Measurements from ENCODE around the gene CFAP97D2. TPM values are rescaled to one million over a fixed set of nuclear protein-coding genes. Genes with fewer than 3 reads are reported as not detected.

CFAP97D2 gene
- polyA plus RNA-seq, 1 donor: 0.06 TPM

GRCh38 chr13:114134111-114134943 is 44.7 kb upstream of the CFAP97D2 start:
- Histone ChIP-seq H3K9me3 (ENCODE audit: control insufficient read depth, low read depth, low read length) (peaks cover 7% of the 10 kb centered on the region), H3K36me3 (ENCODE audit: control insufficient read depth, insufficient read depth, low read length) (no peaks in the 10 kb centered on the region), H3K27ac (ENCODE audit: low read length) (no peak overlapping the region), H3K4me3 (ENCODE audit: low read length) (no peak overlapping the region), H3K27me3 (ENCODE audit: control insufficient read depth, insufficient read depth, low read length) (no peaks in the 10 kb centered on the region), H3K4me1 (ENCODE audit: control insufficient read depth, insufficient read depth, low read length) (peaks cover 24% of the 10 kb centered on the region)
- DNase-seq: no peak
- WGBS (ENCODE audit: insufficient coverage, low lambda C conversion rate): 80% methylated on average over 1 of the region's 21 CpGs

GRCh38 chr13:114134944-114135610 is 44.0 kb upstream of the CFAP97D2 start:
- peaks cover 17% of the 10 kb centered on the region for H3K4me1 ChIP-seq (ENCODE audit: control insufficient read depth, insufficient read depth, low read length)
- no peak overlapping the region for H3K27ac ChIP-seq (ENCODE audit: low read length)
- WGBS (ENCODE audit: insufficient coverage, low lambda C conversion rate): no CpG with 5 or more reads among the region's 12 CpGs
- no peak overlapping the region for H3K4me3 ChIP-seq (ENCODE audit: low read length)
- no peaks in the 10 kb centered on the region for H3K27me3 ChIP-seq (ENCODE audit: control insufficient read depth, insufficient read depth, low read length)
- H3K36me3 ChIP-seq (ENCODE audit: control insufficient read depth, insufficient read depth, low read length): no peaks in the 10 kb centered on the region
- peaks cover 7% of the 10 kb centered on the region for H3K9me3 ChIP-seq (ENCODE audit: control insufficient read depth, low read depth, low read length)
- no peak for DNase-seq

GRCh38 chr13:114135731-114136171 is 43.3 kb upstream of the CFAP97D2 start:
- no peaks in the 10 kb centered on the region for H3K27me3 ChIP-seq (ENCODE audit: control insufficient read depth, insufficient read depth, low read length)
- no peak for DNase-seq
- WGBS (ENCODE audit: insufficient coverage, low lambda C conversion rate): 93% methylated on average over 3 of the region's 15 CpGs
- H3K9me3 ChIP-seq (ENCODE audit: control insufficient read depth, low read depth, low read length): peaks cover 3% of the 10 kb centered on the region
- no peak overlapping the region for H3K4me3 ChIP-seq (ENCODE audit: low read length)
- H3K27ac ChIP-seq (ENCODE audit: low read length): no peak overlapping the region
- no peaks in the 10 kb centered on the region for H3K36me3 ChIP-seq (ENCODE audit: control insufficient read depth, insufficient read depth, low read length)
- H3K4me1 ChIP-seq (ENCODE audit: control insufficient read depth, insufficient read depth, low read length): peaks cover 10% of the 10 kb centered on the region

- WGBS (ENCODE audit: insufficient coverage, low lambda C conversion rate): 83% methylated on average over 1 of the region's 7 CpGs
- Histone ChIP-seq H3K27ac (ENCODE audit: low read length) (no peak overlapping the region), H3K9me3 (ENCODE audit: control insufficient read depth, low read depth, low read length) (peaks cover 2% of the 10 kb centered on the region), H3K36me3 (ENCODE audit: control insufficient read depth, insufficient read depth, low read length) (no peaks in the 10 kb centered on the region), H3K4me1 (ENCODE audit: control insufficient read depth, insufficient read depth, low read length) (peaks cover 2% of the 10 kb centered on the region), H3K4me3 (ENCODE audit: low read length) (no peak overlapping the region), H3K27me3 (ENCODE audit: control insufficient read depth, insufficient read depth, low read length) (no peaks in the 10 kb centered on the region)
- DNase-seq: no peak
These were observed 42.5 kb upstream of the CFAP97D2 start for GRCh38 chr13:114136576-114136975.

GRCh38 chr13:114140131-114140905 is 38.7 kb upstream of the CFAP97D2 start:
- no peak overlapping the region for H3K4me3 ChIP-seq (ENCODE audit: low read length)
- DNase-seq: no peak
- WGBS (ENCODE audit: insufficient coverage, low lambda C conversion rate): no CpG with 5 or more reads among the region's 25 CpGs
- no peak overlapping the region for H3K27ac ChIP-seq (ENCODE audit: low read length)
- no peaks in the 10 kb centered on the region for H3K36me3 ChIP-seq (ENCODE audit: control insufficient read depth, insufficient read depth, low read length)
- H3K27me3 ChIP-seq (ENCODE audit: control insufficient read depth, insufficient read depth, low read length): no peaks in the 10 kb centered on the region
- H3K9me3 ChIP-seq (ENCODE audit: control insufficient read depth, low read depth, low read length): no peaks in the 10 kb centered on the region
- no peaks in the 10 kb centered on the region for H3K4me1 ChIP-seq (ENCODE audit: control insufficient read depth, insufficient read depth, low read length)

GRCh38 chr13:114140906-114141250 is 38.2 kb upstream of the CFAP97D2 start:
- Histone ChIP-seq H3K27ac (ENCODE audit: low read length) (no peak overlapping the region), H3K4me3 (ENCODE audit: low read length) (no peak overlapping the region), H3K36me3 (ENCODE audit: control insufficient read depth, insufficient read depth, low read length) (no peaks in the 10 kb centered on the region), H3K9me3 (ENCODE audit: control insufficient read depth, low read depth, low read length) (no peaks in the 10 kb centered on the region), H3K4me1 (ENCODE audit: control insufficient read depth, insufficient read depth, low read length) (no peaks in the 10 kb centered on the region), H3K27me3 (ENCODE audit: control insufficient read depth, insufficient read depth, low read length) (no peaks in the 10 kb centered on the region)
- WGBS (ENCODE audit: insufficient coverage, low lambda C conversion rate): no CpG with 5 or more reads among the region's 10 CpGs
- no peak for DNase-seq

GRCh38 chr13:114141261-114141996 is 37.6 kb upstream of the CFAP97D2 start:
- H3K36me3 ChIP-seq (ENCODE audit: control insufficient read depth, insufficient read depth, low read length): no peaks in the 10 kb centered on the region
- H3K27me3 ChIP-seq (ENCODE audit: control insufficient read depth, insufficient read depth, low read length): no peaks in the 10 kb centered on the region
- H3K9me3 ChIP-seq (ENCODE audit: control insufficient read depth, low read depth, low read length): no peaks in the 10 kb centered on the region
- 100% methylated on average over 2 of the region's 15 CpGs for WGBS (ENCODE audit: insufficient coverage, low lambda C conversion rate)
- DNase-seq: no peak
- no peak overlapping the region for H3K27ac ChIP-seq (ENCODE audit: low read length)
- no peak overlapping the region for H3K4me3 ChIP-seq (ENCODE audit: low read length)
- H3K4me1 ChIP-seq (ENCODE audit: control insufficient read depth, insufficient read depth, low read length): no peaks in the 10 kb centered on the region

GRCh38 chr13:114142137-114142550 is 36.9 kb upstream of the CFAP97D2 start:
- Histone ChIP-seq H3K27ac (ENCODE audit: low read length) (no peak overlapping the region), H3K4me1 (ENCODE audit: control insufficient read depth, insufficient read depth, low read length) (no peaks in the 10 kb centered on the region), H3K9me3 (ENCODE audit: control insufficient read depth, low read depth, low read length) (no peaks in the 10 kb centered on the region), H3K27me3 (ENCODE audit: control insufficient read depth, insufficient read depth, low read length) (no peaks in the 10 kb centered on the region), H3K4me3 (ENCODE audit: low read length) (no peak overlapping the region), H3K36me3 (ENCODE audit: control insufficient read depth, insufficient read depth, low read length) (no peaks in the 10 kb centered on the region)
- WGBS (ENCODE audit: insufficient coverage, low lambda C conversion rate): no CpG with 5 or more reads among the region's 6 CpGs
- no peak for DNase-seq

GRCh38 chr13:114142640-114143490 is 36.2 kb upstream of the CFAP97D2 start:
- no peak overlapping the region for H3K27ac ChIP-seq (ENCODE audit: low read length)
- no peaks in the 10 kb centered on the region for H3K4me1 ChIP-seq (ENCODE audit: control insufficient read depth, insufficient read depth, low read length)
- peak in 1 of 2 donors; percentile 54 for DNase-seq
- no CpG with 5 or more reads among the region's 28 CpGs for WGBS (ENCODE audit: insufficient coverage, low lambda C conversion rate)
- H3K36me3 ChIP-seq (ENCODE audit: control insufficient read depth, insufficient read depth, low read length): no peaks in the 10 kb centered on the region
- H3K9me3 ChIP-seq (ENCODE audit: control insufficient read depth, low read depth, low read length): no peaks in the 10 kb centered on the region
- H3K4me3 ChIP-seq (ENCODE audit: low read length): no peak overlapping the region
- H3K27me3 ChIP-seq (ENCODE audit: control insufficient read depth, insufficient read depth, low read length): no peaks in the 10 kb centered on the region
